Putamen (tissue), 1 donor: ENCODE data around the gene CNTN6.
"Not testable (repeated sequence)": the region's sequence is repeated elsewhere in the genome, so short reads cannot be mapped to it uniquely, and the experiment has no call there.

Experiments
- DNase-seq: peaks from one replicate; pipeline ENCODE4 v3.0.0-alpha.2; 2016; ENCODE audit warnings: low spot score

CNTN6 gene

GRCh38 chr3:1288805-1289494 is 196.1 kb downstream of the CNTN6 start:
- no peak for DNase-seq

GRCh38 chr3:1292571-1293071 is 199.8 kb downstream of the CNTN6 start:
- DNase-seq = no peak

GRCh38 chr3:1294586-1294985 is 201.8 kb downstream of the CNTN6 start:
- no peak for DNase-seq

- DNase-seq = no peak
Measured at GRCh38 chr3:1318296-1319005, 225.6 kb downstream of the CNTN6 start.

GRCh38 chr3:1326546-1326945 is 233.7 kb downstream of the CNTN6 start:
- no peak for DNase-seq

GRCh38 chr3:1330107-1330506 is 237.3 kb downstream of the CNTN6 start:
- DNase-seq = no peak

- DNase-seq = no peak
Measured at GRCh38 chr3:1346386-1346785, 253.6 kb downstream of the CNTN6 start.

- no peak for DNase-seq
Measured at GRCh38 chr3:1348547-1348946, 255.7 kb downstream of the CNTN6 start.

- DNase-seq = no peak
Measured at GRCh38 chr3:1350885-1351284, 258.1 kb downstream of the CNTN6 start.

- no peak for DNase-seq
Measured at GRCh38 chr3:1355691-1356090, 262.9 kb downstream of the CNTN6 start.

- no peak for DNase-seq
Measured at GRCh38 chr3:1356101-1356500, 263.3 kb downstream of the CNTN6 start.

GRCh38 chr3:1365528-1365927 is 272.7 kb downstream of the CNTN6 start:
- no peak for DNase-seq

- DNase-seq = no peak
Measured at GRCh38 chr3:1374471-1374870, 281.6 kb downstream of the CNTN6 start.

GRCh38 chr3:1375145-1375544 is 282.3 kb downstream of the CNTN6 start:
- DNase-seq = no peak

GRCh38 chr3:1380926-1381646 is 288.3 kb downstream of the CNTN6 start:
- peak; percentile 38 for DNase-seq

GRCh38 chr3:1381647-1382036 is 288.8 kb downstream of the CNTN6 start:
- no peak for DNase-seq

- DNase-seq = not testable (repeated sequence)
Measured at GRCh38 chr3:1387396-1387905, 294.6 kb downstream of the CNTN6 start.

- DNase-seq = no peak
Measured at GRCh38 chr3:1394188-1394587, 301.4 kb downstream of the CNTN6 start.

- no peak for DNase-seq
Measured at GRCh38 chr3:1400571-1400970, 307.7 kb downstream of the CNTN6 start.

GRCh38 chr3:1404270-1404962 is 311.6 kb downstream of the CNTN6 start:
- DNase-seq = no peak

GRCh38 chr3:1406250-1406649 is 313.4 kb downstream of the CNTN6 start:
- DNase-seq = no peak

GRCh38 chr3:1421577-1421976 is 328.8 kb downstream of the CNTN6 start:
- no peak for DNase-seq
